NCI-H146 (cell line): ENCODE results near the gene TRABD2B.

ENCODE experiments used
- DNase-seq: peaks from one replicate; lab custom pipeline; 2025; lab: John Stamatoyannopoulos, UW

TRABD2B gene

DNA sequence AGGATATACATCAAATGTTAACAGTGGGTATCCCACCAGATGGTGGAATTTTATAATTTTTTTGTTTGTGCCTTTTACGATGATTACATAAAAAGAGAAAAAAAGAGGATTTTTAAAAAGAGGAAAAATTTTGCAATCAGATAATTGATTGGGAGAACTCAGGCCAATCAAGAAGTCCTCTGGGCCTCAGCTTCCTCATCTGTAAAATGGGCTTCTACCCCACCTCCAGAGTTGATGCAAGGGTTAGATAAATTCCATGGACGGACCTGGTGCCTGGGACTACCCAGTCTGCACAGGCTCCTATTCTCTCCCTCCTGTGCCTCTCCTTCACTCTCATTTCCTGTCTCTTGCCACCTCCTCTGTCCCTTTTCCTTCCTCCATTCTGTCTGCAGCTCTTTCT is 88.9 kb downstream of the TRABD2B start:
- DNase-seq: no peak

DNA sequence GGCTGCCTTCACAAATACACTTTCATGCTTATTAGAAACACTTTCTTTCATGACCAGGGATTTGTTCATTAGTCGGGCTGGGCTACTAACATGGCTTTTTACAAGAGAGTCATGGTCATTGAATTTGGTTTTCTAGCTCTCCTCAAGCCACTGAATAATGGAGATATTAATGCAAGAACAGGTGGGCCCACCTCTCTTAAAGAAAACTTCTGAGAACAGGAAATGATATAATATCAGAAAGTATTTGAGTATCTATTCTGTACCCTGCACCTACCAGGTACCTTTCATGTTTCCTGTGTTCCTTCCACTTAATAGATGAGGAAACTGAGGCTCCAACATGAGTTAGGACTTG is 90.0 kb downstream of the TRABD2B start:
- no peak for DNase-seq

DNA sequence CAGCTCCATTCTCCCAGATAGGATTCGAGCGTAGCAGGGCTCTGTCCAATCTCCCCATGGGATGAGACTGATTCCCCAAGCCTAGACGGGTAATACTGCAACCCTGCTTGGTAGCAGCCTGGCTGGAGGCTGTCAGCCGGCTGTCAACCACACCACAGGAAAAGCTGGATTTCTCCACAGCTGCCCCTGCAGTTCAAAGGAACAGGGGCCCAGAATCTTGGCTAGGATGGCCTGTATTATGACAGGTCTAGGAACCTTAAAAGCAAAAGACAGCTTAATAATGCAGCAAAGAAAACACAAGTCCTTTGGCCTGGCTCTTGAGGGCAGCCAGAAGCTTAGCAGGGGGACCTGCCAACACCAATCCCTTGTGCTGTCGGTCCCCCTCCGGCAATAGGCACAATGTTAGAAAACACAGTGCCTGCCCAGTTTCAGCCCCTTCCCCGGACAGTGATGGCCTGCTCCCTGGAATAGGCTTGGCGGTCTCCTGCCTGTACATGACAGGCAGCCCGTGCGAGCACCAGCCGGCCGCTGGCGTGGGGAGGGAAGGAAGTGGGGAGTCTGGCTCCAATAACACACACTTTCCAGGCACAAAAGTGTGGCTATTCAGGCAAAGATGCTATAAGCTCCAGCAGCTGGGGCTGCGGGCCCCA is 90.5 kb downstream of the TRABD2B start:
- no peak for DNase-seq

DNA sequence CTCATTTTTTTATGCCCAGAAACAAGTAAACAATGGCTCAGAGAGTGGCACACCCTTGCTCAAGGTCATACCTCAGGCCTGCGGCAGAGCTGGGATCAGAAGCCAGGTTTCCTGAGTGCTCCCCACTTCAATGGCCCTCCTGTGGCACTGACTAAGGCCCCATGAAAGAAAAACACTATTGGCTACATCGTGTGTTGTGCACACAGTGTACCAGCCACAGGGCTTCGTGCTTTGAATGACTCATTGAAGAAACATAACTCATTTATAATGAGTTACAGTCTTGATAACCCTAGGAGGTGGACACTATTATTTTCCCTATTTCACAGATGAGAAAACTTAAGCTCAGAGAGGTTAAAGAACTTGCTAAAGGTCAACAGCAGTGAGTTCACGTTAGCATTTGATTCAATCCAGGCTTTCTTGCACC is 91.2 kb downstream of the TRABD2B start:
- no peak for DNase-seq

DNA sequence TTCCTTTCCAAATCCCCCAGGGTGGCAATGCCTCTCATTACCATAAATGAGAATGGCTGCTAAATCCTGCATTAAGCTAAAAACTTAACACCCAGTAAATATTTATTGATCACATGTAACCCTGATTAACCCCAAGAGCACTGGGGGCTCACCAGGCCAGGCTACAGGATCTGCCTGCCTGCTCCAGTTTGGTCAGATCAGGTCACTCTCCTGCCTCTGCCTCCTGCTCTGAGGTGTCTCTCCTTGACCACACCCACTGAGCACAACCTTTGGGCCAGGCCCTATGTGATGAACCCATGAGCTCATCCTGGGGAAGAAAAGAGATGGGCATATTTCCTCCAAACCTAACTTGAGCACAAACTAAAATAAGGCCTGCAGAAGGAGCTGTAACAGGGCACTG is 93.5 kb downstream of the TRABD2B start:
- DNase-seq: no peak

DNA sequence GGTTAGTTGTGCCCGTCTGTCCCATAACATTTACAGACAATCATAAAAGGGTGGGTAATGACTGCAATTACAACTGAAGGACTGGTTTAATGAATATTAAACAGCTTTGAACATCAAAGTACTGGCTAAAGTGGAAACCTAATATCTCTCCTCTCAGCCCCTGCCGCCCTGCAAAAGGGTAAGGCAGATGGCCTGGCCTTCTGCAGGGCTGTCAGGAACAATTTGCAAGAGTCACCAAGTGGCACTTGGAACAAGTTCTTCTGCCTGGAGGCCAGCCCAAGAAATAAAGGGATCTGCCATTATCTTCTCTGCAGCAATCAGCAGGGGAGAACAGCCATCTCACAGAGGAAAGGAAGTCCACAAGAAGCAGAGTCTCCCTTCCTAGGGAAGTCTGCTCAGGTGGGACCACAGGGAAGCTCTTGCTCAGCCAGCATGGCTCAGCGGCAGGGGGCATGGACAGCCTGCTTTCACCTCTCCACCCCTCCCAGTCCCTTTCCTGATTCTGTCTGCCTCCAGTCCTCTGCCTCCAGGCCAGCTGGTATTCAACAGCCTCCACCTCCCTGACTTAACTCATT is 96.1 kb downstream of the TRABD2B start:
- no peak for DNase-seq

DNA sequence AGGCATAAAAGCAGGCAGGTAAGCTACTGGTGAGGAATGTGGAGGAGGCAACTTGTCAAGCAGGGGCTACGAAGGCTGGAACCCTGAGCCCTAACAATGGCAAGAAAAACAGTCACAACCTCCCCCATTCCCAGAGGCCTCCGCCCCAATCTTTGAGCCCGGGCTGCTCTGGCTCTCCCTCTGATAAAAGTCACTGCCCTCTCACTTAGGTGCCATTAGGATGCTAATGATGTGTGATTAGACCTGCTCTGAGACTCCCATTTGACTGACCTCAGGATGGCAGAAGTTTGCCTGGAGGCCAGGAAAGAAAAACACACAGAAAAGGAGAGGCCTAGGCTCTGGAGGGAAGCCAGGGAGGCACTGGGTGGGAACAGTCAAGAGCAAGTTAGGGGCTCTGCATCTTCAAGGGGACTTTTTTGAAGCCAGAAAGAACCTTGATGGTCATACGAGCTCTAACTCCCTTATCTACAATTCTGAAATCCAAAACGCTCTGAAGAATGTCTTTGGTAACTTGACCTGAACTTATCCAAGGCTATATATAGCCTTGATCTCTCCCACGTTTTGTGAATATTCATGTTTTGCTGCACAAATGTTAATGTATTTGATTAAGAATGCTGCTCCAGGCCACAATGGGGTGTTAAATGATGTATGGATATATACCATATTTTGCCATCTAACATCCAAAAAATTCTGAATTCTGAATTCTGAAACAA is 98.9 kb downstream of the TRABD2B start:
- no peak for DNase-seq

DNA sequence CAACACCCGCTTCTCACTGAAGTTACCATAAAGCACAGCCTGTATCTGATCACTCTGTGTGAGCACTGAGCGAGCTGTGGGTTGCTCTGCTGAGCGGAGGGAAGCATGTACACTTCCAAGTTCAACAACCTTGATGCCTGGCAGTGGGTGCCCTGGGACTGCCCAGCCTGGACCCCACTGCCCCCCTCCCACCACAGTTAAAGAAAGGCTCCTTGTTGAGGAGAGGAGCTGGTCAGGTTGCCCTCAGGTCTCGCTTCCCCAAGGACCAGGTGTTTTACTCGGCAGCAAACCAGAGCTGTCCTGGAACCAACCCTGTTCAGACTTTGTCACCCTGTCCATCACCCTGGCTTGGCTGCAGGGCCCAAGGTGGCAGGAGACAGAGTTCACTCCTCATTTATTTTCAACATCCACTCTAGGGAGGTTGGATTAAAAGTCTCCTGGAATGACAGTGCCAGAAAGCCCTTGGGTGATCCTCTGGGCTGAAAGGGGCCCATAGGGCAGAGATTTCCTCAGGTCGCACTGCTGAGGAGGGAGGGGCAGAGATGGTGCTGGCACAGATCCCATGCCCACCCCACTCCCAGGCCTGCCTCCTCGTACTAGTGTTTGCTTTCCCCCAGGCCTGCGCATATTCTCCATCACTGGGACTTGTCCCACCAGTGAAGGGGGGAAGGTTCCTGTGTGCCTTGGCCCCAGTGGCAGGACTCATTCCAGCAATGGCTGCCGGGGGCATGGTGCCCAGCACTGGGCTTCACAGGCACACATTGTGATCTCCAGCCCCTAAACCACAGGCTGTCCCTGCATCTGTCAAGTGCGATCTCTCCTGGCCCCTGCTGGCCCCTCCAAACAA is 101.7 kb downstream of the TRABD2B start:
- DNase-seq: no peak

DNA sequence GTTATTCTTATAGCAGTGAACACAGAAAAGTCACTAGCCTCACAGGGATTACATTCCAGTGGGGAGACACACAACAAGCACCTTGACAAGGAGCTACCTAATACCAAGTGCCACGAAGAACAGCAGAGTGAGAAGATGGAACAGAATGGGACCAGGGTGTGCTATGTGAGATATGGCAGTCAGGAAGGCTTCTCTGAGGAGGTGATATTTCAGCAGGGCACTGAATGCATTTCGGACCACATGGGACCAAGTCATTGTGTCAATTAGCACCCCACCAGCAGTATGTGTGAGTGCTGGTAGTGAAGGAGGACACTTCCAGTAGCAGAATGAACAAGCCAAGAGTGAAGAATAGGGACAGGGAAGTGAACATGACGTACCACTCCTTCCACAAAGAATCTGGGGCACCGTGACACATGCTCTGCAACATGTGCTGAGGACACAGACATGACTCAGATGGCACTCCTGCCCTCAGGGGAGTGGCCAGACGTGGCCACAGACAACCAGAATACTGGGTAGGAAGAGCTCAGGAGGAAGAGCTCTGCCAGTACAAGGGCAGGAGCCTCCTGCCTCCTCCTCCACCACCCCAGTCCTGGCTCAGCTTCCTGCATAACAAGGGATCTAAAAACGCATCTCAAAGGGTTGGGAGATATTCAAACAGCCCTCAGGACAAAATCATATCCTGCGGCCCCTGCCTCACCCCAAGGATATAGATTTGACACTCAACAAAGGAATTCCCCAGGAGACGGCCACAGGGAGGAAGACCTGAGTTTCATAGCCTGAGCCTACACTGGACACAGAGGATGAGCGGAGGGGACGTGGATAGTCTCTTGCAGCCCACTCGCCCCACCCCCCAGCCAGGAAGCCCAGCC is 102.5 kb downstream of the TRABD2B start:
- no peak for DNase-seq

DNA sequence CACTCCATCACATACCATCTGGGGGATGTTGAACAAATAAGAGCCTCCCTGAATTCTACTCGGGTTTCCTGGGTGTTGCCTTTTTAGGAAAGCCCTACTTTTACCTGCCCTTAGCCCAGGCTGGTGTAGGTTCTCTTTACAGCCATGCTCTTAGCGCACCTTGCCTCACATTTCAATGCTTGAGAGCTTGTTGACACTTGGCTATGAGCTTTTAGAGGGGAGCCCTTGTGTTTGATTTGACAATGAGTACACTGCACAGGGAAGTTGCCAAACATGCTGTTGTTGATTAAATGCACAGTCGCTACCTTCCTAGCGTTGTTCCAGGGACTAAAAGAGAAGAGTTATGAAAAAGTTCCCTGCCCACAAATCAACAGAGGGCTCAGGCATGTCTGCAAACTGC is 103.8 kb downstream of the TRABD2B start:
- no peak for DNase-seq

DNA sequence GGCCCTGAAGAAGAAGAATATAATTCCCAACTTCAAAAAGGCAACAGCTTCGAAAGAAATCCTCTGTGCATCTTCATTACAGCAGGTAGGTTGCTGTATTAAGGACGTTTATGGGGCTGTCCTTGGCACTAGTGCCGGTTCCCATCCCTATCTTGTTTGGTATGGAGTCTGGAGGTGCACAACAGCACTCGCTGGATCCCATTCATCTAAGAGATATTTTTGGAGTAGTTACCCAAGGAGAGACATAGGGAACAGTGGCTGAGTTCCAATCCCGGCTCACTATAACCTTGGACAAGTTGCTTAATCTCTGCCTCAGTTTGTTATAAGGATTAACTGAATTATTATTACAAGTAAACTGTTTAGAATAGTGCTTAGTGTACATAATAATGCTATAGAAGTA is 106.4 kb downstream of the TRABD2B start:
- no peak for DNase-seq

DNA sequence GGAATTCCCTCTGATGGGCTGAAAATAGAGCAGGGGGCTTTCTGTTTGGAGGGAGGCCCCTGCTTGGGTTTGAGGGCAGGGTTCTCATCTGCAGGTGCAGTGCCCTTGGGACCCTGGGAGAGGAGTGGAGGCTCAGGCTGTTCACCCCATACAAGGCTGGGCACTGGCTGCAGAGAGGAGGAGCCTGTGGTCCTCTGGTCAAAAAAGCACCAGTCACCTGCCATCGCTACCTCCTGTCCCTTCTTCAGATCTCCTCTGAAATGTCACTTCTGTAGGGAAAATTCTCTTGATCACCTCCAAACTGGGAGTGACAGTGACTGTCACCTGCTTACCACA is 108.9 kb downstream of the TRABD2B start:
- no peak for DNase-seq

DNA sequence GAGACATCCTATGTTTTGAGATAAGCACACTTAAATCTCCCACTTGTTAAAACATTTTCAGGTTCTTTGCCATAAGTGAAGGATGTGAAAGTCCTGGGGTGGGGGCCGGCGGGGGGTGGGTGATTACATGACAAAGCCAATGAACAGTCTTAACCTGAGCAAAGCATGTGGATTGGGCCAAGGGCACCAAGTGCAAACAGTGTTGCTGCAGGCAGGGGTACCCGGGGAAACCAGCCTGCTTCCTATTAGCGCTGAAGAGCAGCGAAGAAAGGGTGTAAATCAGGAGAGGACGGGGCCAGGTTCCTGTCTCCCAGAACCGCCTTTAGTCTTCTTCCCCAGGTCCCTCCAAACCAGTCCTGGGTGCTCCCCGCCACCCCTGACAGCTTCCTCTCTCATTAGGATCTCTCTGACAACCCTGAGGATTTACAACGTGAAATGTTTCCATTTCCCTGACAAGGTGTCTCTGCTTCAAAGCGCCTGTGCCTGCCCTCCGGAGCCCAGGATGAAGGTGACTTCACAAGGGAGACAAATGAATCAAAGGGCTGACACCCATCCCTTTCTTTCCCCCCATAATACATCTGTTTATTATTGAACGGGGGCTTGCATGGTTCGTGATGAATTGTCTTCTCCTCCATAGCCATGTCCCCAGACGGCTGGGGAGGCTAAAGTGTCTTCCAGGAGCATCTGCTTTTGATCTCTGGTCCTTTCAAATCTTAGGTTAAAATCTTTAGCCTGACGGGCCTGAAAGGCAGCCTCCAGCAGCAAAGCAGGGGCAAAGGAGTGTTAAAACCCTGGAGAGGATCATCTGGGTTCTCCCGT is 109.5 kb downstream of the TRABD2B start:
- DNase-seq: no peak

DNA sequence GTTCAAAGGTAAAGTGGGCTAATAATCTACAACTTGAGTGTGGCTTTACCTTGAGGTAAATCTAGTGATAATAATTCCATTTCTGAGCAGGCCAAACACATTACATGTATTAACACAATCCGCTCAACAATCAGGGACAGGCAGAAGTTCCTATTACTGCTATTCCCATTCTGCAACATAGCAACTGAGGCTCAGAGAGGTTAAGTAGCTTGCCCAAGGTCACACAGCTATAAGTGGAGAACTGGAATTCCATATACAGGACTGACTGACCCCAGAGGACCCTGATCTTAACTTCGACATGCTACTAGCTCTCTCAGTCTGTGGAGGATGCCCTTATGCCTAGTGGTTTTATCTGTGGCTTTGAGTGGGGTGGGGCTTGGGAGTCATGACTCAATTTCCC is 110.1 kb downstream of the TRABD2B start:
- DNase-seq: no peak

DNA sequence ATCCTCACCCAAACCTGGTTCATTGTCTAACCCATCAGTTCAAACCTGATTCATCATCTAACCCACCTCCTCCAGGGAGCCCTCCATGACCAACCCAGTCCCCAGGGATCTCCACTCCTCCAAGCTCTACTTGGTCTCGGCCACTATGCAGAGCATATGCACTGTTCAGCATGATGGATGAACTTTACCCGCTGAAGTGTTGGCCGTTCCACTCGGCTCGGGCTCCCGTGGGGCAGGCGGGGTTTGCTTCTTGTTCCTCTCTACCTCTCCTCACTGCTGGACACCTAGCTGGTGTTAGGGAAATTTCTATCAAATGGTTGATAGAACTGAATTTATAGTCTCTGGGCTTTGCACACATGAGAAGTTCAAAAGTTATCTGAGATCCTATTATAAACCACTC is 111.0 kb downstream of the TRABD2B start:
- no peak for DNase-seq

DNA sequence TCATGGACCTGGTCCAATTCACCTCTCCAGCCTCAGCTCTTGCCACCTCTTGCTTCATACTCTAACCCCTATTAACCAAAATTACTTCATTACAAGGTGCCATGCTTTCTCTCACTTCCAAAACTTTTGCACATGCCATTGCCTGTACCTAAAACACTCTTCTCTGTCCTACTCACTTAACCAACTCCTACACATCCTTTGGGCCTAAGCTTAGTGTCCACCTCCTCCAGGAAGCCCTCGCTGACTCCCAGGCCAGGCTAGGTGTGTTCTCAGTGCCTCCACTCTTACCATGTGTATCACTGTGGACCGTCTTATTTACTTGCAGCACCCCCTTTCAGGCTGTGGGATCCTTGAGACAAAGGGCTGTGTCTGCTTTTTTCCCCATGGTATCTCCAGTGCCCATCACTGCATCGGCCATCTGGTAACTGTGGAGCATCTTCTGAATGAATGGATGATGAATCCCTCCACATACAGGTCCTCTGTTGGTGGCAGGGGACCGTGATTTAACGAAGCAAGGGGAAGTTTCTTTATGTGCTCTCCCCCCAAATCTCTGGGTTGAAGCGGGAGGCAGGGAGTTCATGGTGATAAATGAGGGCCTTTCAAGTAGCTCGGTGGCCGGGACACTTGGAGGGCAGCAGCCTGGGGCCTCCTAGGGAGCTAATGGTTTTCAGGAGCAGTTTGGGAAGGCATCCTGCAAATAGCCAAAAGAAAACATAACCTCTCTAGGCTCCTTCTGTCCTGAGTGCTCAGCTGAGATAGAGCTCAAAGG is 111.9 kb downstream of the TRABD2B start:
- DNase-seq: no peak

DNA sequence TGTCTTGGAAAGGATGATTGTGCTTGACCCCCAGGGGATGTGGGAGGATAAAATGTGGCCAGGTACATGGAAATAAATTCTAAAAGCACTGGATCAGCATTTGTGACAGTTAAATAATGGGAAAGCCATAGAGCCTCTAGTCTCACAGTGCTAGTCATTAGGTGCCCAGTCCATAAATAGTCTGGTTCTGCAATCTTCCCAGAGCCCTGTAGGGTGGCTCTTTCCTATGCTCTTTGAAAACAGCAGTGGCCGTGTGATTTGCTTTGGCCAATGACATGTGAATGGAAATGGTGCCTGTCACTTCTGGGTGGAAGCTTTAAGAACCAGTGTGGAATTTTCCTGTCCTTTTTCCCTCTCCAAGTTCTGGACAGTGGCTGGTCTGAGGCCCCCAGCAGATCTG is 113.2 kb downstream of the TRABD2B start:
- DNase-seq: no peak

DNA sequence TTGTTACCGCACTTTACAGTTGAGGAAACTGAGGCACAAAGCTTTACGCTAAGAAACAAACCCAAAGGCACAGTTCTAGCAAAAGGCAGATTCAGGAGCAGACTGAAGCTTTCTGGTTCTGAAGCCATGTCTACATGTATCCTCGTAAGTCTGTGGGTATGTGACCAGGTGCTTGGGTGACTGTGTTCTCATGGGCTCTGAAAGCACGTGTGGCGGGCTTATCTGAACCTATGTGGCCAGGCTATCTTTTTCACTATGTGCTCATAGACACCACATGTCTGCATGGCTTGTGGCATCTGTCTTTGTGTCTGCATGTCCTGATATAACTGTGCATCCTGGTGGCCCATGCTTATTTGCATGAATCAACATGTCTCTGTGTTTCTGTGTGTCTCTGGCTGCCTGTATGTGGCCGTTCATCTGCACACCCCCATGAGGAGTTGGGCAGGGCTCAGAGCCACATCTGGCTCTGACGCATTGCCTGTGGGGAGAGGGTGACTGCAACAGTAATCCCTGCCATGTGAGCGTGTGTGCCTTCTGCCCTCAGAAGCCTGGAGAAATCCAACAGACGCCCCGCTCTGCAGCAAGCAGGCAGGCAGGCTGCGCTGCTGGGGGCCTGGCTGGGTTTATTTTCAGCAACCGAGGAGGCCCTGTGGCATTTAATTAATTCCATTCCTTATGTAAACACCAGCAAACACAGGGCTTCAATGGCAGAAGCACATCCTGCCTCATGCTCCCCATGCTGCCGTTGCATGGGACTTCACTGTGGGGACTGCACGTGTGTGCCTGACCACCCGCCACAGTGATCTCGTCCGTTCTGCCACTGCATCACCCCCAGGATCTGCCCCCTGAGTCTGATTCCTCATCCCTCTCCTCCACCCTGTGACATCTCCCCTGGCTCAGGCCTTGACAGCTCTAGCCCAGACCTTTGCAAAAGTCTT is 115.4 kb downstream of the TRABD2B start:
- DNase-seq: peak; percentile 26

DNA sequence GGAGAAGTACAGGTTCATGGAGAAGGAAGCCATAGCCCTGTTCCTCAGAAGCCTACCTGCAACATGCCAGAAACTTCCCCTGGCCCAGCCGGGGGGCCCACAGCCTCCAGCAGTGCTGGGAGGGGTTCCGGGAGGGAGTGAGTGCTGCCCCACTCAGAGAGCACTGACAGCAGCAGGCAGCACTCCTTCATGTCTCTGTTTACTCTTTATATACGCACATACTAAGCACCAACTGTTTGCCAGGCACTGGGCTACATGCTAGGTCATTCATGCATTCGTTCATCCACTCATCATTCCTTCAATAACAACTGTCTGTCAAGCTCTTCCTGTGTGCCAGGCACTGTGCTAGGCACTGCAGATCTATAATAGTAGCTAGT is 120.6 kb downstream of the TRABD2B start:
- no peak for DNase-seq
